ENCODE measurements around the gene DOCK1.

Gene DOCK1

GRCh38 chr10:126955934-126956711 lies 50.9 kb downstream of the DOCK1 start:
- no peak for DNase-seq

GRCh38 chr10:126956712-126957108 lies 51.5 kb downstream of the DOCK1 start:
- no peak for DNase-seq

DNA sequence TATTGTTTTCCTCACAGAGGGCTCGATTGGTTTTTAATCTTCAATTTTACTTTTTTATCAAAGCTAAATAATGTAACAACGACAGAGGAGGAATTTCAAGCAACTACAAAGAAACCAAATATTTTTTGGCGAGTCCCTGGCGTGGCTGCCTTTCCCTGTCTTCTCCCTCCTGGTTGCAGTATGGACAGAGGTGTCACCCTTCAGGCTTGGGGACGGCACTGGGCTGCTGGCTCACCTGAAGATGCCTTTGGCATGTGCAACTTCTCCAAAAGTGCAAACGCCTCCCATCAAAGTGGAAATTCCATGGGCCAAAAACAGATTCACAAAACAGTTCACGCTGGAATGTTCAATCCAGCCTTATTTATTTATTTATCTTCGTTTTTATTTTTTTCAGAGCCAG lies 51.9 kb downstream of the DOCK1 start:
- DNase-seq, result no peak

GRCh38 chr10:126959431-126959830 lies 54.2 kb downstream of the DOCK1 start:
- no peak for DNase-seq

DNA sequence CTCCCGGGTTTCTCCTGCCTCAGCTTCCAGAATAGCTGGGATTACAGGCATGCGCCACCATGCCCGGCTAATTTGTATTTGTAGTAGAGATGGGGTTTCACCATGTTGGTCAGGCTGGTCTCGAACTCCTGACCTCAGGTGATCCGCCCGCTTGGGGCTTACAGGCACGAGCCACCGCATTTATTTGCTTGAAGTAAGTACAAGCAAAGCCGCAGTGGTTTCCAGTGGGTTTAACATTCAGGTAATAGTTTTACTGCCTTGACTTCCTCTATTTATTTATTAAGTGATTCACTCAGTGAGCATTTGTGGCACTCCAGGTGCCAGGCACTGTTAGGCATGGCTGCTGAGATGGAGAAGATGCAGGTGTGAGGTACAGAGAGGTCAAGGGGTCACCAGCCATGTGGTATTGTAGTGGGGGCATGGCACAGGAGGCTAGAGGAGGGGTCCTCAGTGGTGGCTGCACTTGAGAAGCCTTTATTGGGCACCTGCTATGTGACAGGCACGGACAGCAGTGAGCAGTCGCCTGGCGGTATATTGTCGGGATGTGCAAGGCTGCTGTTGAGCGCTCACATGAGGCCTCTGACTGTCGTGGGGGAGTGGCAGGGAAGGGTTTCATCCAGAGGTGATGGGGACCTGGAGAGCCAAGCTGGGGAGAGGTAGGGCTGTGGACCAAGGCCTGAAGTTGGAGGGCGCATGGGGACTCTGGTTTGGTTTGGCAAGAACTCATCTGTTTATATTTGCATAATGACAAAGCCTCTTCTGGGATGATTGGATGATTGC lies 54.9 kb downstream of the DOCK1 start:
- DNase-seq, result no peak

- DNase-seq, result no peak
Observed at GRCh38 chr10:126963354-126963753, 58.1 kb downstream of the DOCK1 start.

GRCh38 chr10:126964190-126964589 lies 59.0 kb downstream of the DOCK1 start:
- DNase-seq, result no peak

DNA sequence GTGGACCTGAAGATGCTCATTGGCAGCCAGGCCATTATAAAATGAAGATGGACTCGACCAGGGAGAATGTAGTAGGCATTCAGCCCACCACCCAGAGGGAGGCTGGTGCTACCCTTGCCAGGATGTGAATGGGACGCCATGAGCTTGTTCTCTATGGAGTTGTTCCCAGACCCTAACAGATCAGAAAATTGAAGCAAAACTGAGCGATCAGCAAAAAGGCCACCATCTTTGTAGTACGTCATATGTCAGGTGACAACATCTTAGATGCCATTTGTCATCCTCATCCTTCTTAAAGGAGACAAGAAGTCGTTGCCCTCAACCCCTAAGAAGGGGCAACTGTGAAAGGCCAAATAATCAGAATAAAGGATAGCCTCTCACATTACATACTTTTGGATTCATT lies 61.7 kb downstream of the DOCK1 start:
- no peak for DNase-seq

- DNase-seq, result no peak
Observed at GRCh38 chr10:126969310-126969709, 64.1 kb downstream of the DOCK1 start.

DNA sequence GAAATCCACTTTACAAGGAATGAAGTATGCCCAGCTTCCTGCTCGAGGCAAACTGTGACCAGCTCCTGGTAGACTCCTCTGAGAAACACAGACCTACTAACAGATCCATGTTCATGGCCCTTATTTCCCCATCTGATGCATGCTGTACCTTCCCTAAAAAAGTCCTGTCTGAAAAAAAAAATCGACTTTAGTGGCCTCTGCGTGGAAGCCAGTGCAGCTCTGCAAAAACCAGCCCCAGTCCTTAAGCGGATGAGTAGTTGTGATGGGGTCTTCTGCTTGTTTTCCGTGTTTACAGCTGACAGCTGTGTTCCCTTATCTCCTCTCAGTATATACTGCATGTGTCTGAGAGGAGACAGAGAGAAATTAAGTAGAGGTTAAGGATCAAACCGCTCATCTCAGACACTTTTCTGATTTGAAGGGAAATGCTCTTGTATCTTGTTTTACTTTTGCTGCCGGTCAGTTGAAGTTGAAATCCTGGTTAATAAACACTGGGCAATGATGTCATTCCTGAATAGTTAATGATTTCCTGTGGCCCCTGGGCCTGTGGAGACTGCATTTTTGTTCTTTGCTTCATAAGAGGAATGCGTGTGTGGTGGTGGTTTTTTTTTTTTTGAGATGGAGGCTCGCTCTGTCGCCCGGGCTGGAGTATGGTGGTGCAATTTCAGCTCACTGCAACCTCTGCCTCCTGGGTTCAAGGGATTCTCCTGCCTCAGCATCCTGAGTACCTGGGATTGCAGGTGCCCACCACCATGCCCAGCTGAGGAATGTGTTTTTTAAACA lies 67.6 kb downstream of the DOCK1 start:
- no peak for DNase-seq

DNA sequence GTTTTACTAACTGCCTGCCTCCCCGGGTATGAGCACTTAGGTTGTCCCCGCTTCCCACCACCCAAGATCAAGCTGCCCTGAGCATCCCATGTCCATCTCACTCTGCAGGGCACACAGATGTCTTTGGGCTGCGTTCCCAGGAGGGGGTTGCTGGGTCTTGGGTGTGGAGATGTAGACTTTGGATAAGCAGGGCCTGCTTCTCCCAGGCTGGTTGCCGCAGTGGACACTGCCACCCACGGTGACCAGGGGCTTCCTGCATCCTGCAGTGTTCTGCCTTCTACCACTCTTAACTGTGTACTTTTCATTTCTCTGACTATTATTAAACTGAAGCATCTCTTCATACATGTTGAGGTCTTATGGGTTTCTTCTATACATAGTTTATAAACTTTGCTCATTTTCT lies 70.0 kb downstream of the DOCK1 start:
- no peak for DNase-seq

DNA sequence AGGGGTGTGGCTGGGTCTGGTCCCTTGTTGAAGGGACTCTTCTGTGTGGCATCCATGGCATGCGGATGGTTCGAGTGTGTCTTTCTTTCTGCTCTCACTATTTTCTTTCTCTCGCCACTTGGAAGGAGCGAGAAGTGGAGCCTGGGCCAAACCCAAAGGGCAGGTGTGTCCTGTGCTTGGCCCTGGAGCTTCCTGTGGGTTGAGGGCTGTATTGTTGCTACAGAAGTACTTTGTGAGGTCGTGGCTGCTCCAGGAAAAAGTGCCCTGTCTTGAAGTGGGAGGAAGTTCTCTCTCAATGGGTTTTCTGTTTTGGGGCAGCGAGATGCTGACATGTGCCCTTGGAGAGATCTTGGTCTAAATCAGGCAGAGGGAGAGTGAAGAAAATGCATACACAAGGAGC lies 72.0 kb downstream of the DOCK1 start:
- DNase-seq, result no peak

DNA sequence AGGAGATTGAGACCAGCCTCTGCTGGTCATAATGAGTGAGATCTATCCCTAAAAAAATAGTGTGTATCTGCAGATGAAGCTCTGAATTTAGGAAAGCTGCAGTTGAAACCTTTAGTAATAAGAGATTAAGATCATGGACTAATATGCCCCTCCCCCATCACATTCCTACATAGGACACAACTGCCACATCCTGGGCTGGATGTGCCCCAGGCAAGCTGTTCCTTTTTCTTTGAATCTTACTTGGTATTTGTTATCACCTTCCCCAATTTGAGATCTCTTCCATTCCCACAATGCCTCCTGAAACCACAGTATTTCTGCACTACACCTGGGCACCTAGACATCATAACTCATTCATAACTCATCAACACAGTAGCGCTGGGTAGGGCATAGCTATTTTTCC lies 74.1 kb downstream of the DOCK1 start:
- no peak for DNase-seq

DNA sequence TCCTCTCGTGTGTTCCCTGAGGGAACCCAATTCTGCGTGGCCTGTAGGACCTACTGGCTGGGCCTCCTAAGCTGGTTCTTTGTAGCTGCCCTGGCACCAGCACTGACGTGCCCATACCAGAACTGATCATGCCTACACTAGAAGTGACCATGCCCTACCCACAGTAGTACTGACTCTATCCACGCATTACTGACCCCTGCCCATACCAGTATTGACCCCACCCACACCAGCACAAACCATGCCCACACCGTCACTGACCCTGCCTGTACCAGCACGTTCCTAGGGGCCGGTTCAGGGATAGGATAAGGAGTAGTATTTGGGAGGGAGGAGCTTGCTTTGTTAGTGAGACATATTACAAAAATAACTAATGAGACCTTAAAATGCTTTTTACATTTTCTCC lies 88.0 kb downstream of the DOCK1 start:
- DNase-seq, result no peak

GRCh38 chr10:126997801-126998590 lies 92.8 kb downstream of the DOCK1 start:
- no peak for DNase-seq

DNA sequence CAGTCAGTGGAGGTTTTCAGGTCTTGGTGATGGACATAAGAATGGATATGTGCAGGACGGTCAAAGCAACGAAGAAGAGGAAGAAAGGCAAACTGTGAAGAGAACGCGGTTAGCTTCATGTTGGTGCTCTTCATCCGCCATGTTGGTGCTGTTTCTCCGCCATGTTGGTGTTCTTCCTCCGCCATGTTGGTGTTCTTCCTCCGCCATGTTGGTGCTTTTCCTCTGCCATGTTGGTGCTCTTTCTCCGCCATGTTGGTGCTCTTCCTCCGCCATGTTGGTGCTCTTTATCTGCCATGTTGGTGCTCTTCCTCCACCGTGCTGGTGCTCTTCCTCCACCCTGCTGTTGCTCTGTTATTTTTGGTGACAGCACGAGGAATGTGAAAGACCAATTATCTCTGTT lies 95.4 kb downstream of the DOCK1 start:
- DNase-seq, result no peak

DNA sequence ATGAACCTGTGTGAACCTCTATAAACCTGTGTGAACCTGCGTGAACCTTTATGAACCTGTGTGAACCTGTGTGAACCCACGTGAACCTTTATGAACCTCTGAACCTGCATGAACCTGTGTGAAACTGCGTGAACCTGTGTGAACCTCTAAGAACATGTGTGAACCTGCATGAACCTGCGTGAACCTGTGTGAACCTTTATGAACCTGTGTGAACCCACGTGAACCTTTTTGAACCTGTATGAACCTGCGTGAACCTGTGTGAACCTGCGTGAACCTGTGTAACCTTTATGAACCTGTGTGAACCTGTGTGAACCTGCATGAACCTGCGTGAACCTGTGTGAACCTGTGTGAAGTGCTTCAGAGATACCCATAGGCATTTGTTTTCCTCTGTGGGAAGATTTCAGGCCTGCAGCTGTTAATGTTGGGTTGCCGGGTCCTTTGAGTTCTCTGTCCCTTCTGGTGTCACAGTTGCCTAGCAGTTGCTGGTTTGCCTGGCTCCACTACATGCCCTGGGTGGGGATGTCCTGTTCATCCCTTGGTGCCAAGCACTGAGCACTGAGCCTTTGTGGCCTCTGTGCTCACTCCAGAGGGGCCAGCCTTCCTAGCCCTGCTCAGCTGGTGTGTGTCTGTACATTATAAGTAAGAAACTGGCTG lies 97.9 kb downstream of the DOCK1 start:
- no peak for DNase-seq

- no peak for DNase-seq
Observed at GRCh38 chr10:127006453-127006852, 101.2 kb downstream of the DOCK1 start.

- no peak for DNase-seq
Observed at GRCh38 chr10:127009366-127009765, 104.1 kb downstream of the DOCK1 start.

DNA sequence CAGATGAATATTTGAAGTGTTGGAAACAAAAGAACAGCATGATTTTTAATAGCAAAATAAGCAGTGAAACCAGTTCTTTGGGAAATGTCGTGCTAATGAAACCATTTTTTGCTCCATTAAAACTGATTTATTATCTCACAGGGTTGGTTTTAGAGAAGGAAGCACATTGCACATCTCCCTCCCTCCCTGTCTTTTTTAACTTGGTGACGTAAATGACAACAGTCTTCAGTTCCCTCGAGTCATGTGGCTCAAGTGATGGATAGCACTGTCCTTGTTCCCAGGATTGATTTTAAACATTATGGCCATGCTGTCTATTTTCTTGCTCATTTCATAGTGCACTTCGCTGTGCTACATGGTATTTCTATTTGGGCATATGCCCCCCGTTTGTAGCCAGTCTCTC lies 105.9 kb downstream of the DOCK1 start:
- no peak for DNase-seq

GRCh38 chr10:127012071-127012768 lies 107.0 kb downstream of the DOCK1 start:
- DNase-seq, result no peak

- no peak for DNase-seq
Observed at GRCh38 chr10:127012769-127013152, 107.5 kb downstream of the DOCK1 start.
